ENCODE results near the gene CRELD2. TPM values are rescaled to one million over a fixed set of nuclear protein-coding genes. Genes with fewer than 3 reads are reported as not detected.

CRELD2 gene
- total RNA-seq, 4 donors from 2014 or later, result 8.9 to 15.0 (median 13.0) TPM

DNA sequence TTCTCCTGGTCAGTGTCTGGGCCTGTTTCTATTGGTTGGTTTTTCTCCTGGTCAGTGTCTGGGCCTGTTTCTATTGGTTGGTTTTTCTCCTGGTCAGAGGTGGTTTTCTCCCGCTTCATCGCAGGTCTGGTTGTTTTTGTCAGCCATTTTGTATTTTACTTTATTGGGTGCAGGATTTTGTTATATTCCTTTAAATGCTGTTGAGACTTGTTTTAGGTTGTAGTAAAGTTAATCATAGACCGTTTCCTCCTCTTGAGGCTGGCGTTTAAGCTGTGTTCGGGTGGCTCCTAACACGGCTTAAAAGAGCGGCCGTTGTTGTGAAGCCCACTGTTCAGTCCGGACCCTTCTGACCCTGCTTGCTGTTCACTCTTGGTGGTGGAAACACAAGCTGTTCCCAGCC is 38.6 kb upstream of the CRELD2 start:
- DNase-seq, result no peak
- no peak overlapping the region for H3K27ac ChIP-seq
- H3K4me1 ChIP-seq, result no peaks in the 10 kb centered on the region
- H3K36me3 ChIP-seq, result peaks cover 0 to 6% of the 10 kb centered on the region in 2 donors
- H3K27me3 ChIP-seq, result no peaks in the 10 kb centered on the region
- H3K4me3 ChIP-seq, result no peak overlapping the region
- no peaks in the 10 kb centered on the region for H3K9me3 ChIP-seq
- no peak for TF ChIP-seq CTCF (IDR thresholded peaks at IDR 0.05 in 4 of 5, conservative IDR thresholded peaks at IDR 0.05 in 1 of 5)
- TF ChIP-seq POLR2A (IDR thresholded peaks at IDR 0.05), result no peak
- in situ Hi-C loops (cut with MboI; ENCODE audit: low sequenced_read_pairs in 4 of 4), result loop anchor here in 1 of 4 donors (25.0 kb wide), 1 partner anchor 93 kb away; no protein-coding TSS in a partner anchor
- intact Hi-C loops (cut with DNase I; ENCODE audit: low total_unique reads), result no loop called here
- ATAC-seq, result no peak

GRCh38 chr22:49880281-49880680 is 38.2 kb upstream of the CRELD2 start:
- ATAC-seq, result no peak
- no peaks in the 10 kb centered on the region for H3K4me1 ChIP-seq
- peaks cover 0 to 10% of the 10 kb centered on the region in 2 donors for H3K36me3 ChIP-seq
- no peak overlapping the region for H3K27ac ChIP-seq
- no peak for DNase-seq
- in situ Hi-C loops (cut with MboI; ENCODE audit: low sequenced_read_pairs in 4 of 4) (loop anchor here in 1 of 4 donors (25.0 kb wide), 1 partner anchor 93 kb away; no protein-coding TSS in a partner anchor), intact Hi-C loops (cut with DNase I; ENCODE audit: low total_unique reads) (no loop called here)
- H3K9me3 ChIP-seq, result no peaks in the 10 kb centered on the region
- H3K4me3 ChIP-seq, result no peak overlapping the region
- TF ChIP-seq CTCF (IDR thresholded peaks at IDR 0.05 in 4 of 5, conservative IDR thresholded peaks at IDR 0.05 in 1 of 5) (no peak), POLR2A (IDR thresholded peaks at IDR 0.05) (no peak)
- H3K27me3 ChIP-seq, result no peaks in the 10 kb centered on the region

DNA sequence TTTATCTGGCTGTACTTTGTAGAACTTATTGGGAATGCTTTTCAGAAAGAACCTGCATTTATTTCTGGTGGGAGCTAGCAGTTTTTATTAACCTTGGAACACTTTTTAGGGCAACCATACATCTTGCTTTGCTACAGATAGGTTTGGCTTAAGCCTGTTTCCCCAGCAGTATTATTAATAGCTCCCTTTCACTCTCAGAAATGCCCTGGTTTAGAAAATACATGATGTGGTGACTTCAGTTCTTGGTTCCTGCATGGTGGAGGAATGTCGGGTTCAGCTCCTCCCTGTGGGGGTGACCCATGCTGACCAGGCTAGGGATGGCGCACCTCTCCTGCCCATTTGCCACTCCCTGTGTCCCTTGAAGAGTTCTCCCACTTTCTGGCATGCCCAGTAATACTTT is 36.6 kb upstream of the CRELD2 start:
- TF ChIP-seq POLR2A (IDR thresholded peaks at IDR 0.05) (no peak), CTCF (IDR thresholded peaks at IDR 0.05 in 4 of 5, conservative IDR thresholded peaks at IDR 0.05 in 1 of 5) (no peak)
- Histone ChIP-seq H3K27me3 (no peaks in the 10 kb centered on the region), H3K4me1 (no peaks in the 10 kb centered on the region), H3K36me3 (peaks cover 0 to 23% of the 10 kb centered on the region in 2 donors), H3K27ac (no peak overlapping the region), H3K9me3 (no peaks in the 10 kb centered on the region), H3K4me3 (no peak overlapping the region)
- in situ Hi-C loops (cut with MboI; ENCODE audit: low sequenced_read_pairs in 4 of 4), result loop anchor here in 1 of 4 donors (25.0 kb wide), 1 partner anchor 95 kb away; no protein-coding TSS in a partner anchor
- intact Hi-C loops (cut with DNase I; ENCODE audit: low total_unique reads), result no loop called here
- no peak for DNase-seq
- no peak for ATAC-seq

DNA sequence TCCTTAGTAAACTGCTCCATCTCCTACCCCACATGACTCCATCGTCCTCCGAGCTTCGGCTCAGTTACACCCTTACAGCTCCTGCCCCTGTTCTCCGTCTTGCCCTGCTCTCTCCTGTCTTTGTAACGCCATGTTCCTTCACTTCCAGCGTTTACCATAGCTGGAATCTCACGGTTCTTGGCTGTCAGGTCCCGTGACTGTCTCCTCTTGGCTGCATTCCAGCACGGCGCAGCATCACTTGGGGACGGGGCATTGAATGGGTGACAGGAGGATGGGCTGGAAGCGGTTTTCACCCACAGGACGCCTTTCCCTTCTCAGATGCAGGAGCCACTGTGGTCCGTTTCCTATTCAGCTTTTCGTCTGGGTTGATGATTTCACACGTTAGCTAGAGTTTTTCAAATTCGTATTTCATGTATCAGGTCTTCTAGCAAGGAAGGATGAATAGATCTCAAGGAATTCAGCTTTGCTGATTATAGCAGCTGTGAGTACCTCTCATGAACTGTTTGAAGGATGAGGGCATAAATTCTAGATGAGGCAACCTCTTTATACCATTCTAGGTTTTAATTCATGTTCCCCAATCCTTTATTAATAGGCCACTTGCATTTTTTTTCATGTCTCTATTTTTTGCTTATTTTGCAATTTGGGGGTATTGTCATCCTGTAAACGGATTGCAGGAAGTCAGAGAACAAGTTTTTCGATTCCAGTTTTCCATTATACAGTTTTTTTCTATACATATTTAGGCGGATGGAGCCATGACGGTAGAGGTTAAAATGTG is 35.7 kb upstream of the CRELD2 start:
- TF ChIP-seq CTCF (IDR thresholded peaks at IDR 0.05 in 4 of 5, conservative IDR thresholded peaks at IDR 0.05 in 1 of 5) (no peak), POLR2A (IDR thresholded peaks at IDR 0.05) (no peak)
- H3K4me3 ChIP-seq, result no peak overlapping the region
- no peaks in the 10 kb centered on the region for H3K4me1 ChIP-seq
- H3K36me3 ChIP-seq, result peaks cover 0 to 27% of the 10 kb centered on the region in 2 donors
- no peak overlapping the region for H3K27ac ChIP-seq
- ATAC-seq, result no peak
- intact Hi-C loops (cut with DNase I; ENCODE audit: low total_unique reads) (no loop called here), in situ Hi-C loops (cut with MboI; ENCODE audit: low sequenced_read_pairs in 4 of 4) (loop anchor here in 1 of 4 donors (25.0 kb wide), 1 partner anchor 95 kb away; no protein-coding TSS in a partner anchor)
- DNase-seq, result no peak
- H3K27me3 ChIP-seq, result no peaks in the 10 kb centered on the region
- no peaks in the 10 kb centered on the region for H3K9me3 ChIP-seq

All from gastrocnemius medialis (tissue), 4 donors.